Fibroblast of lung (primary cell): ENCODE data around the gene FAM227A. TPM values are rescaled to one million over a fixed set of nuclear protein-coding genes. Genes with fewer than 3 reads are reported as not detected.

Experiments
- DNase-seq, 2 donors: peaks; one replicate each; pipeline versions ENCODE4 v3.0.0 to v3.0.0-alpha.2; 2010; ENCODE audit warnings: low read depth in 2 of 2
- H2AFZ ChIP-seq: 2 replicates; pipeline ENCODE4 v1.5.1; 2012; ENCODE audit warnings: low read length, control low read depth, inconsistent platforms
- H3K27ac ChIP-seq: 2 replicates; pipeline ENCODE4 v1.5.1; 2011; ENCODE audit warnings: low read length, control low read depth; ENCODE audit not compliant: insufficient read depth
- H3K27me3 ChIP-seq: 2 replicates; pipeline ENCODE4 v1.5.1; 2011; ENCODE audit warnings: mild to moderate bottlenecking, low read length; ENCODE audit not compliant: control insufficient read depth, insufficient read depth
- H3K36me3 ChIP-seq: 2 replicates; pipeline ENCODE4 v1.5.1; 2011; ENCODE audit warnings: low read length; ENCODE audit not compliant: control insufficient read depth, insufficient read depth
- H3K4me1 ChIP-seq: 2 replicates; pipeline ENCODE4 v1.5.1; 2011; ENCODE audit warnings: low read length; ENCODE audit not compliant: control insufficient read depth, insufficient read depth; ENCODE audit errors: extremely low read depth
- H3K4me2 ChIP-seq: 2 replicates; pipeline ENCODE4 v1.5.1; 2011; ENCODE audit warnings: low read length, control low read depth; ENCODE audit not compliant: insufficient read depth; ENCODE audit errors: extremely low read depth
- H3K4me3 ChIP-seq, 4 experiments: fragments of 200-600 bp in 1 of 4; sonication (generic) in 1 of 4; replicated peaks in 1 of 4; 2 replicates each; pipeline ENCODE4 v1.5.1; 2011 to 2016; ENCODE audit warnings: low read length in 4 of 4, low read depth in 3 of 4, mild to moderate bottlenecking in 3 of 4, control low read depth in 2 of 4, inconsistent platforms in 1 of 4, mixed read lengths in 1 of 4; ENCODE audit not compliant: insufficient read depth in 1 of 4; ENCODE audit errors: control extremely low read depth in 1 of 4
- H3K79me2 ChIP-seq: 2 replicates; pipeline ENCODE4 v1.5.1; 2012; ENCODE audit warnings: mild to moderate bottlenecking, low read length, inconsistent platforms; ENCODE audit not compliant: control insufficient read depth, insufficient read depth
- H3K9ac ChIP-seq: 2 replicates; pipeline ENCODE4 v1.5.1; 2011; ENCODE audit warnings: mild to moderate bottlenecking, low read length, control low read depth; ENCODE audit not compliant: insufficient read depth
- H3K9me3 ChIP-seq: 2 replicates; pipeline ENCODE4 v1.5.1; 2012; ENCODE audit warnings: low read depth, low read length; ENCODE audit not compliant: control insufficient read depth, insufficient read depth
- H4K20me1 ChIP-seq: 2 replicates; pipeline ENCODE4 v1.5.1; 2011; ENCODE audit warnings: low read length; ENCODE audit not compliant: control insufficient read depth, insufficient read depth; ENCODE audit errors: extremely low read depth
- EZH2 ChIP-seq: IDR thresholded peaks from 2 replicates; pipeline ENCODE4 v1.5.1; 2012; ENCODE audit warnings: low read length, control low read depth, mild to moderate bottlenecking; ENCODE audit errors: missing control alignments
- polyA plus RNA-seq, 2 donors: library from polyadenylated mRNA; depleted of rRNA in 1 of 2; stranded (reverse) in 1 of 2; unstranded in 1 of 2; fragments of >200 nt; gene quantifications; 2 replicates each; pipeline ENCODE4 v1.2.1, GENCODE V29; 2011 to 2012; ENCODE audit warnings: missing spikeins in 1 of 2
- total RNA-seq: library from RNA; depleted of rRNA; stranded (reverse); fragments of >200 nt; gene quantifications from 2 replicates; pipeline ENCODE4 v1.2.1, GENCODE V29; 2014
- TF ChIP-seq, protein P1 (sequence below), 2 donors: IDR thresholded peaks in 1 of 2; conservative IDR thresholded peaks in 1 of 2; 1 replicate in 1 of 2; 2 replicates in 1 of 2; pipeline ENCODE4 v1.5.1; 2011 to 2012; ENCODE audit warnings: low read length in 2 of 2, control low read depth in 1 of 2, inconsistent platforms in 1 of 2, low read depth in 1 of 2, mild to moderate bottlenecking in 1 of 2

The FAM227A gene
- total and polyA plus RNA-seq, 2 donors (not counting 1 experiment from before 2014, with no cell fraction given): 0.66 to 0.69 TPM

GRCh38 chr22:38694049-38694448, 37.9 kb upstream of the FAM227A start:
- no peaks in the 10 kb centered on the region for H4K20me1 ChIP-seq
- no peak overlapping the region for H3K4me3 ChIP-seq
- H3K4me1 ChIP-seq: peaks cover 17% of the 10 kb centered on the region
- no peak overlapping the region for H3K27ac ChIP-seq
- H3K79me2 ChIP-seq: peaks cover 51% of the 10 kb centered on the region
- H3K4me2 ChIP-seq: no peak overlapping the region
- no peaks in the 10 kb centered on the region for H3K27me3 ChIP-seq
- TF ChIP-seq EZH2: no peak
- TF ChIP-seq, protein P1, sequence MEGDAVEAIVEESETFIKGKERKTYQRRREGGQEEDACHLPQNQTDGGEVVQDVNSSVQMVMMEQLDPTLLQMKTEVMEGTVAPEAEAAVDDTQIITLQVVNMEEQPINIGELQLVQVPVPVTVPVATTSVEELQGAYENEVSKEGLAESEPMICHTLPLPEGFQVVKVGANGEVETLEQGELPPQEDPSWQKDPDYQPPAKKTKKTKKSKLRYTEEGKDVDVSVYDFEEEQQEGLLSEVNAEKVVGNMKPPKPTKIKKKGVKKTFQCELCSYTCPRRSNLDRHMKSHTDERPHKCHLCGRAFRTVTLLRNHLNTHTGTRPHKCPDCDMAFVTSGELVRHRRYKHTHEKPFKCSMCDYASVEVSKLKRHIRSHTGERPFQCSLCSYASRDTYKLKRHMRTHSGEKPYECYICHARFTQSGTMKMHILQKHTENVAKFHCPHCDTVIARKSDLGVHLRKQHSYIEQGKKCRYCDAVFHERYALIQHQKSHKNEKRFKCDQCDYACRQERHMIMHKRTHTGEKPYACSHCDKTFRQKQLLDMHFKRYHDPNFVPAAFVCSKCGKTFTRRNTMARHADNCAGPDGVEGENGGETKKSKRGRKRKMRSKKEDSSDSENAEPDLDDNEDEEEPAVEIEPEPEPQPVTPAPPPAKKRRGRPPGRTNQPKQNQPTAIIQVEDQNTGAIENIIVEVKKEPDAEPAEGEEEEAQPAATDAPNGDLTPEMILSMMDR (conservative IDR thresholded peaks at IDR 0.05 in 1 of 2, IDR thresholded peaks at IDR 0.05 in 1 of 2; ENCODE audit: low read depth in 1 of 2, low read length in 2 of 2): no peak
- peaks cover 5% of the 10 kb centered on the region for H3K36me3 ChIP-seq
- DNase-seq: no peak
- no peaks in the 10 kb centered on the region for H3K9me3 ChIP-seq
- H3K9ac ChIP-seq: no peak overlapping the region
- no peak overlapping the region for H2AFZ ChIP-seq

- Histone ChIP-seq H3K4me2 (no peak overlapping the region), H3K36me3 (peaks cover 26% of the 10 kb centered on the region), H4K20me1 (no peaks in the 10 kb centered on the region), H3K4me1 (no peaks in the 10 kb centered on the region), H2AFZ (no peak overlapping the region), H3K79me2 (peaks cover 17% of the 10 kb centered on the region), H3K4me3 (no peak overlapping the region), H3K27ac (no peak overlapping the region), H3K9ac (no peak overlapping the region), H3K27me3 (no peaks in the 10 kb centered on the region), H3K9me3 (no peaks in the 10 kb centered on the region)
- TF ChIP-seq EZH2: no peak
- TF ChIP-seq, protein P1 (conservative IDR thresholded peaks at IDR 0.05 in 1 of 2, IDR thresholded peaks at IDR 0.05 in 1 of 2; ENCODE audit: low read depth in 1 of 2, low read length in 2 of 2): no peak
- DNase-seq: no peak
These were observed 33.5 kb upstream of the FAM227A start for GRCh38 chr22:38689651-38690050.

GRCh38 chr22:38685761-38686160, 29.6 kb upstream of the FAM227A start:
- Histone ChIP-seq H3K9ac (no peak overlapping the region), H3K27me3 (no peaks in the 10 kb centered on the region), H3K4me3 (no peak overlapping the region), H3K9me3 (no peaks in the 10 kb centered on the region), H3K36me3 (peaks cover 26% of the 10 kb centered on the region), H2AFZ (no peak overlapping the region), H3K27ac (no peak overlapping the region), H3K4me1 (peaks cover 3% of the 10 kb centered on the region), H4K20me1 (no peaks in the 10 kb centered on the region), H3K4me2 (no peak overlapping the region), H3K79me2 (peaks cover 12% of the 10 kb centered on the region)
- TF ChIP-seq, protein P1 (conservative IDR thresholded peaks at IDR 0.05 in 1 of 2, IDR thresholded peaks at IDR 0.05 in 1 of 2; ENCODE audit: low read depth in 1 of 2, low read length in 2 of 2): no peak
- no peak for TF ChIP-seq EZH2
- no peak for DNase-seq
